IgD-negative memory B cell (primary cell): ENCODE measurements around the gene CLEC16A. TPM values are rescaled to one million over a fixed set of nuclear protein-coding genes. Genes with fewer than 3 reads are reported as not detected.

Experiments used
- H3K27ac Mint-ChIP-seq, 3 donors: one replicate each; pipeline ENCODE4 v1.8.0; 2020 to 2022; ENCODE audit warnings: mild to moderate bottlenecking in 3 of 3, mixed read lengths in 3 of 3, moderate library complexity in 1 of 3
- H3K27me3 Mint-ChIP-seq: one replicate; pipeline ENCODE4 v1.8.0; 2021; ENCODE audit warnings: mixed read lengths
- H3K36me3 Mint-ChIP-seq: one replicate; pipeline ENCODE4 v1.8.0; 2020; ENCODE audit warnings: mild to moderate bottlenecking, mixed read lengths
- H3K4me1 Mint-ChIP-seq, 3 donors: one replicate each; pipeline ENCODE4 v1.8.0; 2020 to 2022; ENCODE audit warnings: mixed read lengths in 3 of 3, mild to moderate bottlenecking in 1 of 3
- H3K4me3 Mint-ChIP-seq, 4 donors: one replicate each; pipeline ENCODE4 v1.8.0; 2020 to 2022; ENCODE audit warnings: mild to moderate bottlenecking in 4 of 4, mixed read lengths in 4 of 4, moderate library complexity in 3 of 4
- H3K9me3 Mint-ChIP-seq, 3 donors: one replicate each; pipeline ENCODE4 v1.8.0; 2020 to 2021; ENCODE audit warnings: mixed read lengths in 3 of 3, mild to moderate bottlenecking in 1 of 3
- polyA plus RNA-seq: library from polyadenylated mRNA; unstranded; fragments of 300-500 nt; fragmentation: Illumina TruSeq; gene quantifications from one replicate; pipeline ENCODE4 v1.2.3, GENCODE V29; 2021

The CLEC16A gene
- polyA plus RNA-seq, 1 donor from 2014 or later, result 21.1 TPM

DNA sequence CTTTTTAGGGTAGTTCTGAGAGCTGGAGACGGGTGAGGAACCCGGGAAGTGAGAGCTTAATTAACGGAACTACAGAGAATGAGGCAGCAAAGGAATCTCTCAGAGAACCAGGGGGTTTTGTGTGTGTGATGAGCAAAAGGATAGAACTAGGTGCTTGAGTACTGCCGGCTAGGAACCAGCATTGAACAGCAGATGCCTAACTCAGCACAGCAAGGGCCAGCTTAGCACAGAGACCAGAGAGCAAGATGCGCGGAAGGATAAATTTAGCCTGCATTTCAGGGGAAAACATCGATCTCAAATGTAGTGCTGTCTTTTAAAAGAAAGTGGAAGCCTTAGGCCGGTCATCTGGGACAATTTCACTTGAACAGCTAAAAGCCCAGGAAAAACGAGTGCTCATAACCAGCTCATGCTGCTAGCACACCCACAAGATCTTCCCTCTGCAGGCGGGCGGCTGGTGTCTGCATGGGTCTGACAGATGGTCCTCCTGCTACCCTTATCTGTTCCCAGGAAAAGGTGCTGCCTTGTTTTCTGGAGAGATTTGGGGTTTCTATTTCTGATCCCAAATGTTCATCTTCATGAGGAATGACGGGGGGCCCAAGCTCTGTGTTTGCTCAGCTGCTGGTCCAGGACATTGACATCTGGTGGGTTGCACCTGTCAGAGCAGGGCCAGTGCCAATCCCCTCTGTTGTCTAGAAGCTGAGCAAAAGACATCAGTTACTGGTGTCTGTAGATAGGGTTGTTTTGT lies 207.7 kb downstream of the CLEC16A start:
- Mint-ChIP-seq H3K4me3 (no peak overlapping the region), H3K27ac (no peak overlapping the region), H3K4me1 (peaks cover 8 to 10% (median 8%) of the 10 kb centered on the region in 3 donors), H3K36me3 (peaks cover 8% of the 10 kb centered on the region), H3K9me3 (no peaks in the 10 kb centered on the region), H3K27me3 (no peaks in the 10 kb centered on the region)

DNA sequence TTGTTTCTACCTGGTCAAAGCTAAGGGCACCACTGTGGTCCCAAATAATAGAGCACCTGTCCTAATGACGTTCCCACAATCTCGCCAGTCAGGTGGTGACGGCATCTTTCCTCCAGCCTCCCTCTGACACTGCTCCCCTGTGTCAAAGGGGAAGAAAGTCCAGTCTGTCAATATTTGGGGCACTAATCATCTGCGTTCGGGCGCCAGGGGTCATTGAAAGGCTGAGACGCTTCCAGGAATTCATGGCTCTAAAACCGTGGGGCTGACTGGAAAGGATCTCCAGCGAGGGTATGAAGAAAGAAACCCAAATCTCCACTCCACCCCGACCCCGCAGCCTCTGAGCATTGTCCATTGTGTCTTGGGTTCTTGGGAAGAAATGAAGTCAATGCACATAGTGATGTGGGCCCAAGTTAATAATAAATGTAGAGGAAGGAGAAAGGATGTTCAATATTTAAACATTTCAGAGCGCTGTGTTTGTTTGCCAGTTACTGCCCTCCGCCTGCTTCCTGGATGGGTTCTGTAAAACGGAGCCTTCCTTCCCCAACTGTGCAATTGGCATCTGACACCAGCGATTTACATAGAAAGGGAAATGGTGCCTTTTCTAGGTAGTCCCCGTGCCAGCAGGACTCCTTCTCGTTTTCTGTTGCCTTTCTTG lies 208.4 kb downstream of the CLEC16A start:
- Mint-ChIP-seq H3K27ac (no peak overlapping the region), H3K4me1 (peaks cover 10 to 12% (median 11%) of the 10 kb centered on the region in 3 donors), H3K36me3 (peaks cover 5% of the 10 kb centered on the region), H3K27me3 (no peaks in the 10 kb centered on the region), H3K4me3 (no peak overlapping the region), H3K9me3 (no peaks in the 10 kb centered on the region)

DNA sequence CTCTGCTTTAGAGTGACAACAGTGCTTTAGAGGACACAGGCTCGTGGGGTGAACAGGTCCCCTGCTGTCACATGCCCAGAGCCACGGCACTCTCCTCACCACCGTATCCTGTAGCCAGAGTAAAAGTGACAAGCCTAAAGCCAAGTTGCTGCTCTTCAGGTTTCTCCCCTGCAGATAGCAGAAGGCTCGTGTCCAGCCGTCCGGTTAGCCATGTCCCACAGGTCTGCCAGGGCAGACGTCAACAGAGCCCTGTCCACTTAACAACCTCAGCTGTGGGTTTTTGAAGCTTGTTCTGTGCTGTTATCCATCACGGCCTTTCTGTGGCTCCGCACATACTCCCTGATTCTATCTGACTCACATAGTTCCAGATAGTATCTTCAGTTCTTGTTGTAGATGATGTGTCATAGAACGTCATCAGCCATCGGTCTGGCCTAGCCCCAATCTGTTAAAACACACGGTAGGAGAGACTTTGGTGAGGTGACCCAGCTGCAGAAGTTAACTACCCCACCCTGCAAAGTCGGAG lies 211.0 kb downstream of the CLEC16A start:
- Mint-ChIP-seq H3K9me3 (no peaks in the 10 kb centered on the region), H3K27ac (no peak overlapping the region), H3K4me1 (peaks cover 10 to 12% (median 11%) of the 10 kb centered on the region in 3 donors), H3K36me3 (peaks cover 6% of the 10 kb centered on the region), H3K4me3 (no peak overlapping the region), H3K27me3 (no peaks in the 10 kb centered on the region)

DNA sequence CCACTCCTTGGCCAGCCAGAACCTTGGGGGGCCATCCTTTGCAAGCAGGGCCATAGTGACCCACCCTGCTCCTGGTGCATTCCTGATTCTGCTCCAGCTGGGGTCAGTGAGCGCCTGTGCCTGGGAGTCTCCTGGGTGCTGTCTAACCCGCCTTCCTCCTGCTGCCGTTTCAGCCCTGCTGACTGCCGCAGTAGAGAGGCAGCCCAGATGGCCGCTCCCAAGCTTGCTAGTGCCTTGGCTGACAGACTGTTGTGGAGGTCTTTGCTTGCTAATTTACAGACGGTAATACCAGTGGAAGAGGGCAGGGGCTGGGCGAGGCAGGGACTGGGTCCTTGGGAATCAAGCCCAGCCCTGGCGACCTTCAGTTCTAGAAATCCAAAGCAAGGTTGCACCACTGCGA lies 212.0 kb downstream of the CLEC16A start:
- peaks cover 10 to 12% (median 11%) of the 10 kb centered on the region in 3 donors for H3K4me1 Mint-ChIP-seq

DNA sequence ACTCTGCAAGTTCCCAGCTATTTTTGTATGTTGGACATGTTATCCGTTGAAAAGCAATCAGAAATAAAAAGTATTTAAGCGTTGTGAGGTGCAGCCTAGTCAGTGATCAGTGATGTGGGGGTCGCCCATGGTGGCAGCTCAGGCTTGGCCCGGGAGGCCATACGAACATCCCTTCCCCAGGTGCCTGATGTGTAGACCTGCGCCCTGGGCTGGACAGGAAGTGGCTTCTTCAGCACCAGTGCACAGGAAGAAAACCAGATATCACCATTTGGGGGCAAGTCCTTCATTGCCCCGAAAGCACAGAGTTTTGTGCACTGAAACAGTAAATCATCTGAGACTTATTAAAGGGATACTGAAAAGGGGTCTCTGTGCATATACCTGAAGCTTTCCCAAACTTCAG lies 212.8 kb downstream of the CLEC16A start:
- Mint-ChIP-seq H3K4me3 (no peak overlapping the region), H3K9me3 (no peaks in the 10 kb centered on the region), H3K27ac (no peak overlapping the region), H3K36me3 (peaks cover 5% of the 10 kb centered on the region), H3K27me3 (no peaks in the 10 kb centered on the region), H3K4me1 (peaks cover 10 to 12% (median 11%) of the 10 kb centered on the region in 3 donors)

More for the DNA sequence above, 212.0 kb downstream of the CLEC16A start:
- Mint-ChIP-seq H3K27me3 (no peaks in the 10 kb centered on the region), H3K36me3 (peaks cover 5% of the 10 kb centered on the region), H3K27ac (no peak overlapping the region), H3K9me3 (no peaks in the 10 kb centered on the region), H3K4me3 (peak overlapping the region in 1 of 4 donors; percentile 52)

DNA sequence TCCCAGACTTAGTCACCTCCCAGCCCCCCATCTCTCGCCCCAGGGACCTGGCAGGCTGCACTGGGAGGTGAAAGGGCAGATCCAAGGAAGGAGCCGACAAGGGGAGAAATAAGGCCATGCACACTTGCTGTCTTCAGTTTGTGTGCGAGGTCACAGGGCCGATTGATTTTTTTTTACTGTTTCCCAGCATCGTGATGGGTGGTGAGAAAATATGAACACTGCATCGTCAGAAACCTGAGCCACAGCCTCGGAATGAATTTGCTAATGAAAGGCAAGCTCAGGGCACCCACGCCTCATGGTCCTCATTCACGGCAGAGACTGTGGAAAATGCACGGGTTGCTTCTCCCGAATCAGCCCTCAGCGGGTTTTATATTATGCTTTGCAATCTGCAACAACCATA lies 213.7 kb downstream of the CLEC16A start:
- Mint-ChIP-seq H3K36me3 (peaks cover 9% of the 10 kb centered on the region), H3K27ac (no peak overlapping the region), H3K27me3 (no peaks in the 10 kb centered on the region)

DNA sequence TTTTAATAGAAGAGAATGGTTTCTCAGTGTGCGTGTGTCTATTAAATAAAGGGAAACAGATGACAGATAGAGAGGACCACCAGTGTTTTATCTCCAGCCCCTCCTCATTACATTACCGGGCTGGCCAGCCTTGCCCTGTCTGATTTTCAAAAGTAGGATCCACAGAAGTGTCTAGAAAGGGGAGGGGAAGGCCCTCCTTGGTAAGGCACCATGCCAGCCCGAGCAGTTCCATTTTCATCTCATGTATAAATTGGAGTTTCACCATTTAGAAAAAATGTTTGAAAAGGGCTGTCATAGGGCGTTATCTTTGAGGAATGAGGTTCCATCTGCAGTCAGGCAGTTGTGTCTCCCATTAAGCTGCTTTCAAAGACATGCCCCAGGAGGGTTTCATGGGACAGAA lies 214.9 kb downstream of the CLEC16A start:
- Mint-ChIP-seq H3K4me1 (peaks cover 5 to 10% (median 9%) of the 10 kb centered on the region in 3 donors), H3K9me3 (no peaks in the 10 kb centered on the region), H3K27me3 (no peaks in the 10 kb centered on the region), H3K4me3 (no peak overlapping the region), H3K27ac (no peak overlapping the region), H3K36me3 (peaks cover 9% of the 10 kb centered on the region)

More for the DNA sequence above, 213.7 kb downstream of the CLEC16A start:
- Mint-ChIP-seq H3K4me3 (peak overlapping the region in 1 of 4 donors; percentile 75), H3K9me3 (no peaks in the 10 kb centered on the region), H3K4me1 (peaks cover 8 to 10% (median 10%) of the 10 kb centered on the region in 3 donors)

DNA sequence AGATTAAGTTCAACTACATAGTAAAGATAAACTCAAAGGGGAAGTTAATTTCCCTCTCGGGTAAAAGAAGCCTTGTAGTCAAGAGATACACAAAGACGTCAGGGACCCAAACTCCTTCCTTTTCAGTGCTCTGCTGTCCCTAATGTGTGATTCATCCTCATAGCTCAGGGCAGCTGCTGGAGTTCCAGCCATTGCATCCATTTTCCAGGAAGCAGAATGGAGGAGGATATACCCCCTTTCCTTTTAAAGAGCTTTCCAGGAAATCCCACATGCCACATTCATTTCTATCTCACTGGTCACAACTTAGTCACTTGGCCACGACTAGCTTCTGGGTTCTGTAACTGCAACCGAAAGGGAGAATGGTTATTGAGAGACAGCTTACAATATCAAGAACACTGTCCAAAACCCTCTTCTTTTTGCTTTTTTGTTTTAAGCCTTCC lies 216.3 kb downstream of the CLEC16A start:
- H3K27me3 Mint-ChIP-seq, result no peaks in the 10 kb centered on the region
- no peak overlapping the region for H3K27ac Mint-ChIP-seq
- H3K36me3 Mint-ChIP-seq, result peaks cover 12% of the 10 kb centered on the region
- peaks cover 5 to 6% (median 6%) of the 10 kb centered on the region in 3 donors for H3K4me1 Mint-ChIP-seq
- H3K9me3 Mint-ChIP-seq, result no peaks in the 10 kb centered on the region
- peak overlapping the region in 1 of 4 donors; percentile 32 for H3K4me3 Mint-ChIP-seq

DNA sequence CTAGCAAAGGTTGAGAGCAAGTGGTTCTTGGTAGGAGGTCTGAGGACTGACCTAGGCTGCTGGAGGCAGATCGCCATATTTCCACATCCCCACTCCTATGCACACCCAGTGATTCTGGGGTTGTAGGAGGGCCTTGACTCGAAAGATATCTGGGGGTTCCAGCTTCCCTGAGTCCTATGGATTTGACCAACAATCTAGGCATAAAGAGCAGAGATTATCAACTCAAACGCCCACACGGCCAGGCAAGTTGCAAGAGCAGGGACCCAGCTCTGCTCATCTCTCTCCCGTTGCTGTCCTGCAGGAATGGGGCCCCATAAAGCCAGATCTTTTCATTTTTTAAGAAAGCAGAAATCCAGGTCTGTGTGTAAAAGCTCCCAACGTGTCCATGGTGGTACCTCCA lies 217.1 kb downstream of the CLEC16A start:
- Mint-ChIP-seq H3K4me3 (no peak overlapping the region), H3K27me3 (no peaks in the 10 kb centered on the region), H3K4me1 (peaks cover 5% of the 10 kb centered on the region in 3 donors), H3K27ac (no peak overlapping the region), H3K9me3 (no peaks in the 10 kb centered on the region), H3K36me3 (peaks cover 12% of the 10 kb centered on the region)

DNA sequence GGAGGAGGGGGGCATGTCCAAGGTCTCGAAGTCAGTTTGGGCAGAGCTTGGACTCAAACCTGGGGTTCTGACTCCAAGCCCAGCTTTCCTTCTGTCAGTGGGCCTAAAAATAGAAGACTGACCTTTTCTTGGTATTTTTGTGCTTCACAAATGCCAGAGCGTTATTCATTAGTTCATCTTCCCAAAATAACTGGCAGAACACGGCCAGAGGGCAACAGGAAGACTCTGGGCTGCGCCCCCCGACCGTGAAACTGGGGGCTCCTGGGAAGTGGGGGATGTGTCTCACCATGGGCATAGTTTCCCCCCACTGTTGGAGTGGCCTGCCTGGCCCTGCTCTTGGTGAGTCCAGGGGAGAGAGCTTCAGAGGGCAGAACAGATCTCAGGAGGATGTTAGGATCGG lies 217.6 kb downstream of the CLEC16A start:
- peaks cover 12% of the 10 kb centered on the region for H3K36me3 Mint-ChIP-seq
- H3K9me3 Mint-ChIP-seq, result no peaks in the 10 kb centered on the region
- H3K4me1 Mint-ChIP-seq, result peaks cover 2 to 4% (median 3%) of the 10 kb centered on the region in 3 donors
- H3K4me3 Mint-ChIP-seq, result no peak overlapping the region
- no peaks in the 10 kb centered on the region for H3K27me3 Mint-ChIP-seq
- H3K27ac Mint-ChIP-seq, result peak overlapping the region in 1 of 3 donors; percentile 80

DNA sequence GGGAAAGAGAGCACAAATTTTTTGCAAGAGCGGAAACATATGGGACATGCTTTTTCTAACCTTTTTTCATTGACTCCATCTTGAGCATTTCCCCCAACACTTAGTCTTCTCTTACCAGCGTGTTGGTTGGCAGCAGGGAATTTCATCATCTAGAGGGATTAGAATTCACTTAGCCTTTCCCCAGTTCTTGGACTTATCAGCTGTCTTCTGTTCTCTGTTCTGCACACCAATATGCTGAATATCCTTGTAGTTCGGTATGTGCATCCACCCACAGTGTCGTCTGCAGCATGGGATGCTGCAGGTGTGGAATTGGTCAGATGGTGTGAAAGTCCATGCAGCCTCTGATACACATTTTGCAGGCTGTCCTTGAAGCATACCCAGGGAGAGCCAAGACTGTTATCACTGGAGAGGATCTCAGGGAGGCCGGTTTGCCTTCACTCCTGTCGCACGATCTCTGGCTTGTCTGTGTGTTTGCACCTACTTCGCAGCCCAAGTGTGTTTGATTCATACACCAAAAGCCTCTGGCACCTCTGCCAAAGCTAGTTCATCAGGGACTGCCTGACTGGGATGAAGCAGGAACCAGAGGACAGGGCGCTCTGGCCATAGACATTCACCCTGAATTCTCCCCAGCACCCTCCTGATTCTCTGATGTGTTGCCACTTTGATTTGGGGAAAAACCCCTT lies 218.4 kb downstream of the CLEC16A start:
- Mint-ChIP-seq H3K27ac (peak overlapping the region in 1 of 3 donors; percentile 80), H3K36me3 (peaks cover 12% of the 10 kb centered on the region), H3K9me3 (no peaks in the 10 kb centered on the region), H3K4me1 (no peaks in the 10 kb centered on the region), H3K27me3 (no peaks in the 10 kb centered on the region), H3K4me3 (no peak overlapping the region)

DNA sequence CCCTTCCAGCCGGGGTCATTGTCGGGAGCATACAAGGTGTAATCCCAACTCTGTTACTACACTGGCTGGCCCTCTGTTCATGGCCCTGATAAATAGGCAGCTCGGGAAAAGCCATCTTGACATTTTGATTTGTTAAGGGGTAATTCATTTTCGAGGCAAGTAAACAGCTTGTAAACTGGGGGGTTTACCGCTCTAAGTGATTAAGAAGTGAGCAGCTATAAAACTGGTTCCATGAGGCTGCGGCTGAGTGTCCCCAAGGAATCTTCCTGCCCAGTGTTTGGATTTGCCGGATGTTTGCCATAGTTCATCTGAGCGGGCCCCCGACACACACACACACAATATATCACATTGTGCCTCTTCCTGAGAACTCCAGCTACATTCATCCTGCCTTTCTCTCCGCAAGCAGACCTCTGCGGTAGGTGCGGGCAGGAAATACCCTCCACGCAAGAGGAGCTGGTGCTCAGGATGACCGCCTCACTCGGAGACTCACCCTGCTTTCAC lies 219.4 kb downstream of the CLEC16A start:
- no peaks in the 10 kb centered on the region for H3K27me3 Mint-ChIP-seq
- no peaks in the 10 kb centered on the region for H3K4me1 Mint-ChIP-seq
- H3K4me3 Mint-ChIP-seq, result no peak overlapping the region
- no peaks in the 10 kb centered on the region for H3K9me3 Mint-ChIP-seq
- H3K36me3 Mint-ChIP-seq, result peaks cover 12% of the 10 kb centered on the region
- H3K27ac Mint-ChIP-seq, result no peak overlapping the region

DNA sequence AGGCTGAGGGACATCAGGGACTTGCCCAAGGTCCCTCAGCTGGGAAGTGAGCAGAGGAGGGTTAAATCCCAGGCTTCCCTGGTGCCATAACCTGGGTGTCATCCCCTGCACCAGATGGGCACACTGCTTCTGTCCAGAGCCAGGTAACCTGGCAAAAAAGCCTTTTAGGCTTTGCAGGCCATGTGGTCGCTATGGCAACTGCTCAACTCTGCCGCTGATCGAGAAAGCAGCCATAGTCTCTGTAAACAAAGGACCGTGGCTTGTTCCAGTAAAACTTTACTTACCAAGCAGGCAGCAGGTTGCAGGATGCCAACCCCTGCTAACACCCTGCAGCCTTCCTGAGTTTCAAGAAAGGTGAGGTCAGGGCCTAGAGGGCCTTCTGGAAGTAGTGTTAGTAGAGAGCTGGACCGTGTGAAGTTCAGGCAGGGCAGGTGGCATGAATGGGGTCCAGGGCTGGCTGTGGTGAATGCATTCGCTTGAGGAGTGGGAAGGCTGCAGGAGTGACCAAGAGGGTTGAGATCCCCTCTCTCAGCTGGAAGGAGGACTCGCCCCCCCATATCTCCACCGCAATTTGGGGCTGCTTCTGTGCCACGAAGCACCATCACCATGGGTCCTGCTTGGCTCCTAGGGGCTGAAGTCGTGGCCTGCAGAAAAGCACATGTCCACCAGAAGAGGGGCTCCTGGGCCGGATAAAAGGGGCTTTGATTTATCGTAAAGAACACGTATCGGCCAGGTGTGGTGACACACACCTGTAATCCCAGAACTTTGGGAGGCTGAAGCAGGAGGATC lies 220.3 kb downstream of the CLEC16A start:
- H3K4me3 Mint-ChIP-seq, result no peak overlapping the region
- H3K9me3 Mint-ChIP-seq, result no peaks in the 10 kb centered on the region
- no peak overlapping the region for H3K27ac Mint-ChIP-seq
- no peaks in the 10 kb centered on the region for H3K27me3 Mint-ChIP-seq
- H3K36me3 Mint-ChIP-seq, result peaks cover 12% of the 10 kb centered on the region
- H3K4me1 Mint-ChIP-seq, result no peaks in the 10 kb centered on the region

DNA sequence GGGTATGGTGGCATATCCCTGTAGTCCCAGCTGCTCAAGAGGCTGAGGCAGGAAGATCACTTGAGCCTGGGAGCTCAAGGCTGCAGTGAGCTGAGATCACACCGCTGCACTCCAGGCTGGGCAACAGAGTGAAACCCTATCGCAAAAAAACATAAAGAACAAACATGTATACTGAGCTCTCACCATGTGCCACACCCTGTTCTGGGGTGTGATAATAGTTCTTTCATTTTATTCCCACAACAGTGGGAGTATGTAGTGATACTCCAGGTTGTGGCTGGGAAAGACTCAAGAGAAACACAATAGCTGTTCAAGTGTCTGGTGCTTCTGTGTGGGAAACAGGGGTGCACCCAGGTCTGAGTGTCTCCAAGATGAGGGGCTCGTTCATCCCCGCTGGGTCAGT lies 221.0 kb downstream of the CLEC16A start:
- Mint-ChIP-seq H3K27me3 (no peaks in the 10 kb centered on the region), H3K9me3 (no peaks in the 10 kb centered on the region), H3K4me3 (no peak overlapping the region), H3K4me1 (peaks cover 0 to under 1% (median 0%) of the 10 kb centered on the region in 3 donors), H3K36me3 (peaks cover 10% of the 10 kb centered on the region), H3K27ac (no peak overlapping the region)
